ENCODE data around the gene PDE11A.

Gene PDE11A

GRCh38 chr2:177592397-177592796 is 480.2 kb downstream of the PDE11A start:
- DNase-seq, result no peak

GRCh38 chr2:177589186-177589585 is 483.4 kb downstream of the PDE11A start:
- DNase-seq, result no peak

- DNase-seq, result no peak
Observed at GRCh38 chr2:177588671-177589070, 483.9 kb downstream of the PDE11A start.

DNA sequence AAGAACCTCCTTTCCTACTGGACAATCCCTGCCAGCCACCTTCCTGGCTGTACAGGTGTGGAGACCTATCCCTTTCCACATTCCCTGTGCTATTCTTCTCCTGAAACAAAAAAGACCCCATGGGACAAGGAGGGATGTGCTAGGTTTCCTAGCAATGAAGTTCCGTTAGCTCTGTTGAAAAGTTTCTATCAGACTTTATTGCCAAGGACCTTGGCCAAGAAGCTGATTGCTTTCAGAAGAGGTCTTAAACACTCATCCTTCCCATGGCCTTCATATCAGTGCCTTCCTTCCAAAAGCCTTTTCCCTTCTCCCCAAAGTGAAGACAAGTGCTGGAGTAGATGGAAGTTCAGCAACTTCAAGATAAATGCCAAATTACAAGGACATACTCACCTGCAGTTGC is 485.2 kb downstream of the PDE11A start:
- DNase-seq, result no peak

- DNase-seq, result no peak
Observed at GRCh38 chr2:177586154-177586553, 486.4 kb downstream of the PDE11A start.

DNA sequence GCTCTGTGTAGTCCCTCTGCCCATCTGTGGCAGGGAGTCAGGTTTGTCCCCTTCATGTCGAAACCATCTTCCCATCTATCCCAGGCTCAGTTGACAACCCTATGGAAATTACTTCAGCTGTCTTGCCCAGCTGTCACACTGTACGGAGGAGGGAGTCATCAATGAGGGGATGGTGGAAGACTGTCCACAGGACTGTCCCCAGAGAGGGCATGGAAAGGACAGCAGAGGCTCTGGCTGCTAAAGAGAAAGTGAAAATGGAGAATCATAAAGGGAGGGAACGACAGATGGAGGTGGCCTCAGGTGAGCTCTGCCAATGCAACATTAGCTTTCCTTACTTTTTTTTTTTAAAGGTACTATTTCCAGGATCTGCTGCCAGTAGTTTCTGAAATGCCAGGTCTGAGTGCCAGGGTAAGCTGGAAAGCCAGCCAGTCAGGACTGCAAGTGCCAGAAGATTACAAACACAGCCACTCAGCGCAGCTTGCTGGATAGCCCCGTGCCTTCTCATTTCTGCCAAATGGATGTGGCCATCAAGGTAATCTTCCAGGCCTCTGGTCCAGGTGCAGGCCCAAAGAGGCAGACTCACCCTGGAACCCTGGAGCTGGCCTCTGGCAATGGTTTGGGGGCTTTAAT is 487.2 kb downstream of the PDE11A start:
- DNase-seq, result no peak

DNA sequence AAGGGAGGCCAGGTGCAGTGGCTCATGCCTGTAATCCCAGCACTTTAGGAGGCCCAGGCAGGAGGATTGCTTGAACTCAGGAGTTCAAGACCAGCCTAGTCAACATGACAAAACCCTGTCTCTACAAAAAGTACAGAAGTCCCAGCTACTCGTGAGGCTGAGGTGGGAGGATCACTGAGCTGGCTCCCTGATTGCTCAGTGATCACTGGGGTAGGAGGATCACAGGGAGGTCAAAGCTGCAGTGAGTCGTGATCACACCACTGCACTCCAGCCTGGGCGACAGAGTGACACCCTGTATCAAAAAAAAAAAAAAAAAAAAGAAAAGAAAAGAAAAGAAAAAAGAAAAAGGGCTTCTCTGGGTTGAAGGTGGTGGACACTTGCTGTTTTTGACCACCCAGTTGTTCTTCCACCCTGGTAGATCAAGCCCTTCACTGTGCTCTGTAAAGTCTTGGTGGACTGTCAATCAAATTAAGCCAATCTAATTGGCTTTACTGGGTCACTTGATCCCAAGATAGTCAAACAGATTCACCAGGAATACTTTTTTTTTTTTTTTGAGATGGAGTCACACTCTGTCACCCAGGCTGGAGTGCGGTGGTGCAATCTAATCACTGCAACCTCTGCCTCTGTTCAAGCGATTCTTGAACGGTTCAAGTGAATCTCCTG is 488.4 kb downstream of the PDE11A start:
- DNase-seq, result no peak

GRCh38 chr2:177582000-177582399 is 490.6 kb downstream of the PDE11A start:
- DNase-seq, result no peak

DNA sequence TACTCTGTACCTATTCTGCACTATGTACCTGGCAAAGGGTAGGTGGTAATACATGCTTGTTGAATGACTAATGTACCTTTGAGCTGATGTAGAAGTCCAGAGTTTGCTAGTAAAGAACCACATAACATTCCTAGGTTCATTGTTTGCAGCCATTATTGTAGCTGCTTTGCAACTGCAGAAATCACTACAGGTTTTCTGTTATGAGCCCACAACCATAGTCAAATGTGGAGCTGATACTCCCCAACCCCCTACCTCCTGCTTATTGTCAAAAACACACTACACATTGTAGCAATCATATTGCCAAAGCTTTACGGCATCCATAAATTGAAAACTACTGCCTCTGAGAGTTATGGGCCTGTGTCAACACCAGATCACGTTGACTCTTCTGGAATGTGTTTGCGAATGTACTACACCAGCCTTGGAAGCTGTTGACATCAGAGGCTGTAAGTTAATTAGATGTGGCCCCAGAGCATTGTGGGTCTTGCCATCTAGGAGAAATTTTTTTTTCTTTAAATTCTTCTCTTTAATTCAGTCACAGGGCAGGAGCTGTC is 493.0 kb downstream of the PDE11A start:
- DNase-seq, result no peak

GRCh38 chr2:177578454-177578853 is 494.1 kb downstream of the PDE11A start:
- no peak for DNase-seq

DNA sequence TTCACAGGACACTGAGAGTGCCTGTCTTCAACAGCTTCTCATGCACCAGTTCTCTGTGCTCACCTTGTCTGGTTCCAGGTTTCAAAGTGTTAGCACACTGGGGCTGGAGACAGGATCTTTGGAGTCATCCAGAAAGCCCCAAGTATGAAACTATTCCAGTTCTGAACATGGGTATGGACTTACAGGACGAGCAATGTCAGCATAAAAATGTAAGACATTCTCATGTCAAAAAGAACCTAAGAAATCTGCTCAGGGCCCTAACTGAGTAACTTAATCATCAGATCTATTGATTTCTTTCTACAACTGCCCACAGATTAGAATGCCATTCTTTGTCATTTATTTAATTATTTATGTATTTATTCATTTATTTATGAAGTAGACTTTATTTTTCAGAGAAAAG is 495.5 kb downstream of the PDE11A start:
- no peak for DNase-seq

GRCh38 chr2:177575358-177575757 is 497.2 kb downstream of the PDE11A start:
- DNase-seq, result no peak

- no peak for DNase-seq
Observed at GRCh38 chr2:177574356-177574755, 498.2 kb downstream of the PDE11A start.
